B cell (primary cell): Measurements from ENCODE around the gene THNSL1. TPM values are rescaled to one million over a fixed set of nuclear protein-coding genes. Genes with fewer than 3 reads are reported as not detected.

ENCODE experiments used
- ATAC-seq: fragments of 200-7000 bp; cut with Tn5 transposase; one replicate; pipeline ENCODE4 v1.10.0; 2021; ENCODE audit warnings: low read depth, mild to moderate bottlenecking, moderate number of reproducible peaks, moderate library complexity
- CTCF ChIA-PET: fragments of 350-600 bp; sonication (Branson Sonifier 250); formaldehyde crosslinking; loops from one replicate; lab custom pipeline; 2021; ENCODE audit warnings: antibody characterized with exemption, inconsistent platforms; lab: Charles Lee
- POLR2A ChIA-PET: fragments of 350-600 bp; sonication (Branson Sonifier 250); formaldehyde crosslinking; loops from one replicate; lab custom pipeline; 2021; ENCODE audit warnings: antibody characterized with exemption; lab: Charles Lee
- DNase-seq: peaks from one replicate; pipeline ENCODE4 v3.0.0; 2013
- H2AFZ ChIP-seq: 2 replicates; pipeline ENCODE4 v1.6.1; 2012; ENCODE audit warnings: mild to moderate bottlenecking, low read depth, low read length; ENCODE audit not compliant: insufficient read depth, poor library complexity, severe bottlenecking
- H3K27ac ChIP-seq, 2 donors: 1 replicate in 1 of 2; 2 replicates in 1 of 2; pipeline ENCODE4 v1.5.1; 2012 to 2013; ENCODE audit warnings: low read length in 2 of 2, mild to moderate bottlenecking in 2 of 2, moderate library complexity in 1 of 2
- H3K27me3 ChIP-seq, 4 experiments: fragments of 200-600 bp in 1 of 4; sonication (generic) in 1 of 4; replicated peaks in 1 of 4; 1 replicate in 2 of 4; 2 replicates in 2 of 4; pipeline versions ENCODE4 v1.6.1 to v1.7.0; 2013 to 2016; ENCODE audit warnings: low read length in 3 of 4, mild to moderate bottlenecking in 2 of 4, mixed read lengths in 1 of 4, moderate library complexity in 1 of 4; ENCODE audit not compliant: insufficient read depth in 4 of 4, control insufficient read depth in 3 of 4; ENCODE audit errors: control extremely low read depth in 1 of 4
- H3K36me3 ChIP-seq, 2 experiments: replicated peaks in 1 of 2; 1 replicate in 1 of 2; 2 replicates in 1 of 2; pipeline versions ENCODE4 v1.6.1 to v1.7.1; 2013; ENCODE audit warnings: low read length in 1 of 2; ENCODE audit not compliant: insufficient read depth in 2 of 2, control insufficient read depth in 1 of 2; ENCODE audit errors: control extremely low read depth in 1 of 2, extremely low read depth in 1 of 2
- H3K4me1 ChIP-seq, 2 donors: fragments of 200-600 bp in 1 of 2; sonication (generic) in 1 of 2; 1 replicate in 1 of 2; 2 replicates in 1 of 2; pipeline versions ENCODE4 v1.5.1 to v1.6.1; 2013 to 2017; ENCODE audit warnings: low read length in 2 of 2; ENCODE audit not compliant: control insufficient read depth in 2 of 2, insufficient read depth in 2 of 2
- H3K4me2 ChIP-seq: replicated peaks from 2 replicates; pipeline ENCODE3; 2012; ENCODE audit warnings: mild to moderate bottlenecking, low read depth, low read length; ENCODE audit not compliant: poor library complexity, severe bottlenecking
- H3K4me3 ChIP-seq, 5 experiments: fragments of 200-600 bp in 1 of 5; sonication (generic) in 1 of 5; 1 replicate in 3 of 5; 2 replicates in 2 of 5; pipeline versions ENCODE4 v1.5.1 to v1.7.0; 2011 to 2016; ENCODE audit warnings: low read length in 4 of 5, mild to moderate bottlenecking in 4 of 5, low read depth in 2 of 5, control low read depth in 1 of 5, moderate library complexity in 1 of 5; ENCODE audit not compliant: insufficient read depth in 1 of 5; ENCODE audit errors: control extremely low read depth in 1 of 5, extremely low read depth in 1 of 5
- H3K79me2 ChIP-seq: fragments of 200-600 bp; sonication (generic); one replicate; pipeline ENCODE4 v1.6.0; 2016; ENCODE audit warnings: low read length; ENCODE audit not compliant: control insufficient read depth, insufficient read depth
- H3K9ac ChIP-seq: fragments of 200-600 bp; sonication (generic); 2 replicates; pipeline ENCODE4 v1.6.1; 2017; ENCODE audit warnings: mild to moderate bottlenecking, low read length, moderate library complexity
- H3K9me3 ChIP-seq, 3 donors: one replicate each; pipeline versions ENCODE4 v1.6.1 to v1.7.1; 2013; ENCODE audit warnings: low read length in 2 of 3; ENCODE audit not compliant: control insufficient read depth in 2 of 3, insufficient read depth in 1 of 3; ENCODE audit errors: control extremely low read depth in 1 of 3
- H4K20me1 ChIP-seq: 2 replicates; pipeline ENCODE4 v1.6.0; 2012; ENCODE audit warnings: mild to moderate bottlenecking, low read length; ENCODE audit not compliant: insufficient read depth, control insufficient read depth, poor library complexity, severe bottlenecking
- H3K27ac Mint-ChIP-seq: one replicate; pipeline ENCODE4 v1.8.0; 2021; ENCODE audit warnings: mixed read lengths
- H3K27me3 Mint-ChIP-seq: one replicate; pipeline ENCODE4 v1.8.0; 2021; ENCODE audit warnings: mixed read lengths
- H3K4me1 Mint-ChIP-seq: one replicate; pipeline ENCODE4 v1.8.0; 2021; ENCODE audit warnings: mixed read lengths
- H3K4me3 Mint-ChIP-seq: one replicate; pipeline ENCODE4 v1.8.0; 2021; ENCODE audit warnings: mixed read lengths
- H3K9me3 Mint-ChIP-seq: one replicate; pipeline ENCODE4 v1.8.0; 2022; ENCODE audit warnings: mixed read lengths; ENCODE audit not compliant: insufficient read depth
- CTCF ChIP-seq: fragments of 200-600 bp; IDR thresholded peaks from one replicate; pipeline ENCODE4 v1.8.0; 2022; ENCODE audit warnings: antibody characterized with exemption, mild to moderate bottlenecking
- EZH2 ChIP-seq: IDR thresholded peaks from 2 replicates; pipeline ENCODE4 v1.6.1; 2012; ENCODE audit warnings: borderline replicate concordance, low read depth, mild to moderate bottlenecking, moderate library complexity, low read length; ENCODE audit not compliant: insufficient read depth, poor library complexity, severe bottlenecking
- WGBS: methylation state at CpG from one replicate; pipeline ENCODE4 v1.1.5; 2013; ENCODE audit warnings: missing lambda C conversion rate; ENCODE audit not compliant: insufficient coverage; 5-methylcytosine and 5-hydroxymethylcytosine counted together
- intact Hi-C: fragments of 100-400 bp; cut with micrococcal nuclease; formaldehyde crosslinking; loops from one replicate; pipeline ENCODE4 v1.10.0; 2022
- polyA plus RNA-seq: library from polyadenylated mRNA; depleted of rRNA; stranded (reverse); fragments of >200 nt; gene quantifications from 2 replicates; pipeline ENCODE4 v1.2.3, GENCODE V29; 2012
- total RNA-seq, 2 donors: library from RNA; stranded (reverse); fragments of 120-200 nt in 1 of 2; gene quantifications; 1 replicate in 1 of 2; 2 replicates in 1 of 2; pipeline versions ENCODE4 v1.2.3 to v1.2.4, GENCODE V29; 2013 to 2022

Gene THNSL1
- total and polyA plus RNA-seq, 2 donors (not counting 1 experiment from before 2014, with no cell fraction given): 0.72 to 4.3 TPM

GRCh38 chr10:25059990-25060389 lies 43.6 kb downstream of the THNSL1 start:
- H3K4me2 ChIP-seq: no peak overlapping the region
- ATAC-seq (no peak), DNase-seq (no peak)
- CTCF ChIA-PET: no interaction called here
- Mint-ChIP-seq H3K9me3 (no peaks in the 10 kb centered on the region), H3K27me3 (peaks cover 20% of the 10 kb centered on the region), H3K4me1 (no peaks in the 10 kb centered on the region), H3K4me3 (no peak overlapping the region), H3K27ac (no peak overlapping the region)
- no peaks in the 10 kb centered on the region for H3K4me1 ChIP-seq
- H4K20me1 ChIP-seq: no peaks in the 10 kb centered on the region
- no peak for TF ChIP-seq CTCF
- no peak for TF ChIP-seq EZH2
- no peaks in the 10 kb centered on the region for H3K79me2 ChIP-seq
- intact Hi-C loops: no loop called here
- peaks cover 0 to 4% (median under 1%) of the 10 kb centered on the region in 4 experiments for H3K27me3 ChIP-seq
- H3K27ac ChIP-seq: no peak overlapping the region
- no peak overlapping the region for H2AFZ ChIP-seq
- H3K9me3 ChIP-seq: no peaks in the 10 kb centered on the region
- no peak overlapping the region for H3K4me3 ChIP-seq
- H3K36me3 ChIP-seq: no peaks in the 10 kb centered on the region
- H3K9ac ChIP-seq: no peak overlapping the region
- POLR2A ChIA-PET: no interaction called here
- WGBS: 95% methylated on average over 7 of the region's 7 CpGs

- TF ChIP-seq CTCF (no peak), EZH2 (no peak)
- intact Hi-C loops: no loop called here
- no peak overlapping the region for H3K4me3 ChIP-seq
- H2AFZ ChIP-seq: no peak overlapping the region
- ChIA-PET POLR2A (no interaction called here), CTCF (no interaction called here)
- H3K9me3 ChIP-seq: no peaks in the 10 kb centered on the region
- no peaks in the 10 kb centered on the region for H4K20me1 ChIP-seq
- H3K27ac ChIP-seq: no peak overlapping the region
- Mint-ChIP-seq H3K27me3 (peaks cover 20% of the 10 kb centered on the region), H3K27ac (no peak overlapping the region), H3K9me3 (no peaks in the 10 kb centered on the region), H3K4me3 (no peak overlapping the region), H3K4me1 (no peaks in the 10 kb centered on the region)
- H3K79me2 ChIP-seq: no peaks in the 10 kb centered on the region
- no peak overlapping the region for H3K9ac ChIP-seq
- ATAC-seq: no peak
- H3K36me3 ChIP-seq: no peaks in the 10 kb centered on the region
- DNase-seq: no peak
- WGBS: 83% methylated on average over 5 of the region's 7 CpGs
- no peaks in the 10 kb centered on the region for H3K4me1 ChIP-seq
- peaks cover 0 to 4% (median under 1%) of the 10 kb centered on the region in 4 experiments for H3K27me3 ChIP-seq
- no peak overlapping the region for H3K4me2 ChIP-seq
These were observed 44.7 kb downstream of the THNSL1 start for GRCh38 chr10:25061125-25061524.
